HG03432 (cell line): Measurements from ENCODE around the gene OTULIN.

Experiments
- ATAC-seq: cut with Tn5 transposase; IDR thresholded peaks from one replicate; pipeline ENCODE4 v1.9.1; 2021; ENCODE audit warnings: mild to moderate bottlenecking, moderate library complexity; ENCODE audit not compliant: unreplicated experiment

OTULIN gene

DNA sequence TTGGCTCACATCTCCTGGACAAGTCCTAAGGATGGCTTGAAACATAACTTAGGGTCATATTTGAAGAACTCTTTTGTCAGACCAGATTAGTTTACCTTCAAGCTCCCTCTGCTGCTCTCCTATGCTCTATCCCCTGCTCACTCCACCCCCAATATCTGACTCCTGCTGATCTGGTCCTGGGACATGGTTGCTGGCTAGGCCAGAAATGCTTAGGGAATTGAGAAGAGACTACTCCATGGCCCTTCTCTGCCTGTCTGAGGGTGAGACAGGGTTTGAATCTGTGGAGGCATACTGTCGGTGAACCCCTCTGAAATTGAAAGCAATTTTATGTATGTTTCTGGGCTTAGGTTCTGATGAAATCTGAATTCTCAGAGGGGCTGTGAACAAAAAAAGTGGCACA, 3.3 kb downstream of the OTULIN start:
- ATAC-seq, result no peak

DNA sequence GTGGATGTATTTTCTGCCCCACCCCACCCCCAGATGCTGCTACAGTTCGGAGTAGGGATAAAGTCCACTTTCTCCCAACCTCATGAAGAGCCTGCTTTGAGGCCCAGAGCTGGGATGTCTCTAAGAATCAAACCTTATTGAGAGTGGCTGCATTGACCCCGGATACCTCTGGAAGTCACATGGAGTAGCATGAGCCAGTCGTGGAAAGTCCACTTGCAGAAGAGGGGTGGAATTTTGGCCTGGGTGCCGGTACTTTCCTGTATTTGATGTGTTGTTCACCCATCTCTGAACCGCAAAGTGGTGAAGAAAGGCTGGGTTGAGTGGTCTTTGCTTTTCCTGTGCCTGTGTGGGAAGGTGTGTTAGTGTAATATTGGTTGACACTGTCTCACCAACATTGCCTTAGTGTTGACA, 3.7 kb downstream of the OTULIN start:
- no peak for ATAC-seq

DNA sequence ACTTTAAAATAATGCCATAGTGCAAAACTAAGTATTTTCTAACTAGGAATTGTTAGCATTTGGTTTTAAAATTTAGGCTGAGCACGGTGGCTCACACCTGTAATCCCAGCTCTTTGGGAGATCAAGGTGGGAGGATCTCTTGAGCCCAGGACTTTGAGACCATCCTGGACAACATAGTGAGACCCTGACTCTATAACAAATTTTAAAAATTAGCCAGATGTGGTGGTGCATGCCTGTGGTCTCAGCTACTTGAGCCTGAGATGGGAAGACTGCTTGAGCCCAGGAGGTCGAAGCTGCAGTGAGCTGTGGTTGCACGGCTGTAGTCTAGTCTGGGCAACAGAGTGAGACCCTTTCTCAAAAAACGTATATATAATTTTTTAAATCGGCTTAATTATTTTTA, 4.9 kb downstream of the OTULIN start:
- no peak for ATAC-seq

DNA sequence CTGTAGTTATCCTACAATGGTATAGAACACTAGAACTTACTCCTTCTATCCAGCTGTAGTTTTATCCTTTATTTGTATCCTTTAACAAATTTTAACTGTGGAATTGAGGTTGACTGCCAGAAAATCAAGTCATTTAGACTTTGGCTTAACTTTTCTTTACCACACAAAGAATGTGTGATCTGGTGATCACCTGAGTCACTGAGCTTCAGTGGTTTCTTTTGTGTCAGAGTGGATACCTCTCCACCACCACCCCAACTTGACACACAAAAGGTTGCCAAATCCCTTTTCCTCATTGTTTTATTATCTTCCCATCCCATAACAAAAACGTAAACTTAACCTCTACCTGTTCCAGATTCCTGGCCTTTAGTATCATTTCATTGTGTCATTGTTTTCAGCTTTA, 5.5 kb downstream of the OTULIN start:
- ATAC-seq, result no peak

DNA sequence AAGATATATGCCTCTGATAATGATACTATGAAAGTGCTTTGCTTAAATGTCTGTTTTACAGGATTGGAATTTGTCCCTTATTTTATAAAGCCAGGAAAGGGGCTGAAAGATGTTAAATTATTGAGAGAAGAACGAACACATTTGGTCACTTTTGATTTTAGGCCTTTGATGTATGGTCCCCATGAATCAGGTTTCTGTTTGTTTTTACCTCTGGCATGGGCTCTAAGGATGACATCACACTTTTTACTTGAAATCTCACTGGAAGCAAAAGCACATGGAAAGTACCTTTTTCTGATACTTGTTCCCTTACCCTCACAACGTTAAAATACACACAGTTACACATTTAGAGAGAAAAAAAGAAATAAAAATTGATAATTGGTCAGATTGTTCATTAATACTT, 6.9 kb downstream of the OTULIN start:
- no peak for ATAC-seq

DNA sequence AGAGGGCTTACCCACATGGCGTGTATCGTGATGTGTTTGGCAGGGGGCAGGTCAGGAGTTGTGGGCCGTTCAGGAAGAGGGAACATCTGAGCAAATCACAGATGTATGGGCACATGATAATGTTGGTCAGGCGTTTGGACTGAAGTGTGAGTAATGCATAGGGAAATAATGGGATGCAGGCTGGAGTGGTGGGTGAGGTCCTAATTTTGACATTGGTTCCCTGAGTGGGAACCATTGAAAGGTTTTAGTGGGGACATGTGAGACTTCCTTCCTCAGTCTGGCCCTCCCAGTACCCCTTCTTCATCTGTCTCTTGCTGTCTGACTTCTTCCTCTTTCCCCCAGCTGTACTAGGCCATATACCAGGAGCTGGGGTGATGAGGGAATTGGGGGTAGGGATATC, 7.6 kb downstream of the OTULIN start:
- ATAC-seq, result no peak

DNA sequence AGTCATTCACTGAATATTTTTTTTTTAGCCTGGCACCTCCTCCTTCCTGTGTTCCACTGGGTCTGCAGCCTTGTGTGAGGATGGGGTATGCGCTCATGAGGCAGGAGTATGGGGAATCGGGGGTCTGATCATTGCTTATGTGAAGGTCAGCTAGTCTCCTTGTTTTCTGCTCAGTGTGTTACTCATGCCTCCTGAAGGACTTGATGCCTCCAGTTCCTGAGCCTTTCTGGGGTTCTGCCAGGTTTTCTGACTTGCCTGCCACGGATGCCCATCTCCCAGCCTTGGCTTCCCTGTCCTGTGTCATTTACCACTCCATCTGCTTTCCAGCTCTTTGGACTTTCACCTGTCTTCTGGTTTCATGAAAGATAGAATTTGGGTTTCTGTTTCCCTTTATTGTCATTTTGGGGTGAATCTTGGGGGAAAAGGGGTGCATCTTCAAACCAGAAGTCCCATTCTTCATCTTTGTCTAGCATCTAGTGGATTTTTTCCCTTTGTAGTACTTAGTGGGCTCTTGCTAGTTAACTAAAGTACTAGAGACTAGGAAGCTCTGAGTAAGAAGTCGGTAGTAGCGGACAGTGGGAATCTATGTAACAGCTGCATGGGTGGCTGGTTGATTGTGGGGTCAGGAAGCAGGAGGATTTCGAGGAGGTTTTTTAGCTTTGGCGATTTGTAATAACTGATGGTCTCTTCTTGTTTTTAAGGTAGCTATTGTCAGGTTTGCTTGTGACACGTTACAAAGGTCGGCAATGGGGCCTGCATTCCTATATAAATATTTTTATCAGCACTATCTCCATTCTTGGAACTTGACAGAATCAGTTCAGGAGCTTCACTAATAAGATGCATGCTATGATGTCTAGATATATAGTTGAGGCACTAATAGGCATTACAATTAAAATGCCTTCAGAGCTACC, 8.2 kb downstream of the OTULIN start:
- ATAC-seq, result no peak

DNA sequence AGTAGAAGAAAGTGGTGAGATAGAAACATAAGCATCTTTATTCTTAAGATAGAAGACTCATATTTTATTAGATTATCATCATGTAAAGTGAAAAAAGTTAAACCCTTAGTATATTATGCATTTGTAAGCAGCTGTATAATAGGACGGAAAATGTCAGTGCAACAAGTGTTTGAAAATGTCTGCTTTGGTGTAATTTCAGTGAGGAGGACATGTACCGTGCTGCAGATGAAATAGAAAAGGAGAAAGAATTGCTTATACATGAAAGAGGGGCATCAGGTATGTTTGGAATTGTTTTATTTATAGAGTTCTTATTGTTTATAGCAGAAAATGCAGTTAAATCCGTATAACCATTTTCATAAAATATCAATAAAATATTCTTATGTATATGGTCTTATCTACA, 8.9 kb downstream of the OTULIN start:
- no peak for ATAC-seq

DNA sequence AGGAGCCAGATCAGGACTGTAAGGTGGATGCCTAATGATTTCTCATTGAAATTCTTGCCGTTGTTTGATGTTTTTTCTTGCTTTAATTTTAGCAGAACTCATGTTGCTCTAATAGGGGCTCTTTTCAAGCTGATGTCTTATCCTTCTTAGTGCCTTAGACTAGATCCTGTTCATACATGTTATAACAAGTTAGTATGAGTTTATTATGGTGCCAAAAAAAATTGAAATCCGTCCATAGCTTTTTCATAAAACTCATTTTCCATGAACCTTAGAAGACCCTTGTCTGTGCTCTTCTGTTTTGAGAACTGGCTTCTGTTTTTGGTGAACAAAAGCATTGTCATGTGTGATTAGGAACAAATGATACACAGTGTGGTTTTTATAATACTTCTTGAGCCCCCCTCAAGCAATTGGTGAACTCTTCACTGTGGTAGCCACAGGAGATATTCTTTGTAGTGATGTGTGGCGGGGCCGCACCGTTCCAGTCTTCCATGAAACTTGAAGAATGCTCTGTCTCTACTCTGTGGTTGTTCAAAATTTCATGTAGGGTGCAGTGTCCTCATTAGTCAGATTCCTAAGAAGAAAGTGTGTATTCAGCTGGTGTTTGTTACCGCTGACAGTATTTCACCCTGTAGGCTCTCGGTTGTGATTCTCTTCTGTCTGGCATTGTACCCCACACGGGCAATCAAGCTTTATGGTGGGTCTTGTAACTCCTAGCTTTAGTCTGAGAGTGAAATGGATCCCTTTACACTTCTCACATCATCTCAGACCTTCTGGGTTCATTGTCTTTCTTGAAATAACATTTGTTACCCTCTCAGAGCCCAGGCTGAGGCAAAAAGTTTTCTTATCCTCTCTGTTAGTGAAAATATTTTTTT, 10.7 kb downstream of the OTULIN start:
- ATAC-seq, result peak; percentile 1

DNA sequence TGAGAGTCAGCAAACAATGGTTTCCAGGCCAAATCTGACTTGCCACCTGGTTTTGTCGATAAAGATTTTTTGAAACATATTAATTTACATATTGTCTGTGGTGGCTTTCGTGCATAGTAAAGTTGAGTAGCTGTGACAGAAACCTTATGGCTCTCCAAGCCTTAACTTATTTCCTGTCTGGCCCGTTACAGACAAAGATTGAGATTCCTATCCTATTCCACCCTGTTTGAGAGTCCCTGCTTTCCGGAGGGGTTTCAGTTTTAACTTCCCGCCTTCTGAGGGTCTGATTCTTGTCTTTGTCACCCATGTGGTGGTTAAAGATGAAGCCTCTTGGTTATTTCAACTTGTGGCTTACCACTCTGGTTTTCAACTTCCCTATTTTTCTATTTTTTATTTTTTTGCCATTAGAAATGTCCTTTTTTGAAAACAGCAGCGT, 11.4 kb downstream of the OTULIN start:
- ATAC-seq, result peak; percentile 53

DNA sequence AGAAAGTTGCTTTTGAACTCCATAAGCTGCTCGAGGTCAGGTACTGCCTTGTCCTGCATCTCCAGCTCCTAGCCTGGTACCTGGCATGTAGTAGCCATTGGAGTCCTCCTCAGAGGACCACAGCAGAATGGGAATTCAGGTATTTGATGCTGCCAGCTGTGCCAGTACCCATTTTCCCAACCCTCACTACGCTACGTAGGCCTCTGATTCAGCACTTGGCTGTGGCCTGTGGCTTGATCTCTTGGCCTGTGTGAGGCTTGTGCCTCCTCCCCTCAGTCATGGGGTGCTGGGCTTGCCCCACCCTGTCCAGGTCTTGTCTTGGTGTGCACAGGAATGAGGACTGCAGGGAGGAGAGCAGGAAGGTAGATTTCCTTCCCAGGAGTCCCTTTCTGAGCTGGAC, 11.8 kb downstream of the OTULIN start:
- peak; percentile 57 for ATAC-seq

DNA sequence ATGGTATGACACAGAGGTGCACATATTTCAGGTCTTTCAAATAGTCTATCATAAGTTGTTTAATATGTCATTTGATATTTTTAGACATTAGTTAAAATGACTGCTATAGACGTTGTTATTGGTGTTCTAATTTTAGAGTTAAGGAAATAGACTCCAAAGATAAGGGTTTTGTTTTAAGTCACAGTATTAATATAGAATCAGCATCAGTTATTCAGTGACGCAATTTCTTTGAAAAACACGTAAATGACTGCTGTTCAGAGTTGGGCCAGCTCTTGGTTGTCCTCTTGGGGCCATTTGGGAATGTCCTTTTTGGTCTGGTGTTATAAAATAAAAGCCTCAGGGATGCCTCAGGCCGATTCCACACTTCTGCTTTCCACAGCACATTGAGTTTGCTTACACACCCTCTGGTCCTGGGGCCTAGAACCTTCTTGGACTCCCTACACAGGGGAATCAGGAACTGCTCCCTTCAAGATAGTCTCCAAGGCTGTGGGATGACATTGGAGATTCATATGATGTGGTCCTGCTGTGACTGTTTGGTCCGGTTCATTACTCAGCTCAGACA, 14.3 kb downstream of the OTULIN start:
- ATAC-seq, result no peak

DNA sequence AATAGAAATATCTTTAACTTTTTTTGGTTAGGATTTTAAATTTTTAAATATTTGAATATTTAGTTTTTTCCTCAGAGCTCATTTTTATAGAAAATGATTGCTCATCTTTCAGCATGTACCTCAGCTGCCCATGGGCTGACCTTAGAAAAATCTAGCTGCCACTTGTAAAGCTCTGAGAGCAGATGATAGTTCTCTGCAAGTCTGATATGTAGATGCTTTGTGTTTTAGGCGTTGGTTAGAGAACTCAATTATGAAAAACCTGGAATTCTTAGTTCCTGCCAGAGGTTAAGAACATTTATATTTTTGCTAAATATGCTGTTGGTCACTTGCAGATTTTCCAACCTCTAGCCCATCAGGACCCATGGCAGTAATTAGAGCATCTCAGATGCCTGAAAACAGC, 15.1 kb downstream of the OTULIN start:
- ATAC-seq, result no peak

DNA sequence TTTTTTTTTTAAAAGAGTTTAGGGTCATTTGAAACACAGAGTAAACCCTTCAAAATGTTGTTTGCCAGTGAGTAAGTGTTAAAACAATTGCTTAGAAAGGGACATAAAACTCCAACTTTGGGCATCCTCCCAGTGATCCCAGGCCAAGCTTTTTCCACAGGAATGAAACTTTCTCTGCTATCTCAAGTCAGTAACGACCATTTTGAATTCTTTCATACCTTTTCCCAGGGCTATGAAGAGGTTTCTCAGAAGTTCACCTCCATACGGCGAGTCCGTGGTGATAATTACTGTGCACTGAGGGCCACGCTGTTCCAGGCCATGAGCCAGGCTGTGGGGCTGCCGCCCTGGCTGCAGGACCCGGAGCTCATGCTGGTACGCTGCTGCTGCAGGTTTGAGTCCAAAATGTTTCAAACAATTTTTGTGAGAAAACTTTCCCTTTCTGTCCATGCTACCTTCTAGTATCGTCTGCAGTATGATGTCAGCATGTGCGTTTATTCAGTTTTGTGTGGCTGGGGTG, 16.8 kb downstream of the OTULIN start:
- no peak for ATAC-seq

DNA sequence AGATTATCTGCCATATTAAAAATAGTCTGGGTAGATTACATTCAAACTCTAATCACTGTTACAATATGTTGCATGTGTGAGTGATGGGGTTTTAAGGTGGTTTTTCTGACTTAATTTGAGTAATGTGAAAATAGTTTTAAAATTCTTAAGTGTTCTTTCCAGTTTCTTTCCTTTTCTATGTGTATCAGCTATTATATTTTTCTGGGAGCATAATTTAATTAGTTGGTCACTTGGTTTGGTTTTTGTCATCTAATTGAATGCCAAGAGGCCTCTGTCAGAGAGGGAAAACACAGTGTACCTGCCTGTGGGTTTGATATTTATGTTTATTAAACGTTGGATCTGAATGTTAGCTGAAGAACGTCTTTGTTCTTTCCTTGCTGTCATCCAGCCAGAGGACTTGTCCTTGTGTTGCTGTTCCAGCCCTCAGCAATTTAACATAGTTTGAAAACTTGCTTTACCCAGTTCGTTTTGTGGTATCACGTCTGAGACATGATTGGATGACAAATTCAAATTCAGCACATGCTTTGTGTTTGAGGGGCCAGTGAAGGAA, 19.5 kb downstream of the OTULIN start:
- ATAC-seq, result no peak

DNA sequence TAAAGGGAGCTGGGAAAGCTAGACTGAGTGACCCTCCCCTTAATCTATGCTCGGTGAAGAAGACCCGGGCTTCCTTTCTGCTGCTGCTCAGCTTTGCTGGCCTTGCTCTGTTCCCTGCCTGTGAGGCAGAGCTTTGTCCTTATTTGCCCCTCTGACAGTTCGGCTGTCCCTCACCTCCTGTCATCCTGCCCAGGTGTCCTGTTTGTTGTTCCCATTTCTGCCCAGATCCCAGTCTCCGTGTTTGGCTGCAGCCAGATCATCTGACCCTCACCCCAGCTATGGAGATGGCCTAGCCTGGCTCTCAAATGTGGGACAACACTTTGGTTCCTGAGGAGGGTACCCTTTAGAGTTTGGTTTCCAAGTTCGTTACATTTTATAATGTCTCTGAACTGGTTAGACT, 20.2 kb downstream of the OTULIN start:
- ATAC-seq, result no peak

DNA sequence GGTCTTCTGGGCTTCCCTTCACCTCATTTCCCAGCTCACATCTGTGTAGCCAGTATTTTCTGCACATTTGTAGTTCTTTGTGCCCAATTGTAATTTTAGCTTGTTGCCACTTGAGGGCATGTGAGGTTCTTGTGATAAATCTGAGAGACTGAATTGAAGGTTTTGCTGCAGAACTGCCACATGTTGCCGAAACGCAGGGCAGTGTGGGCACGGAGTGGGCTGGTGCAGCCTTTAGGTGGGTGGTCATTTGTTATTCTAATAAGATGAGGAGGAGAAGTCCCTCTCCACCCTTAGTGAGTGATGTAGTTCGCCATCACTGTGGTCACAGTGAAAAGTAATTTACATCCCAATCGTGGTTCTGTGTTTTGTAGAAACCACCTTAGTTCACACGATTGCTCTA, 21.2 kb downstream of the OTULIN start:
- ATAC-seq, result peak; percentile 95

DNA sequence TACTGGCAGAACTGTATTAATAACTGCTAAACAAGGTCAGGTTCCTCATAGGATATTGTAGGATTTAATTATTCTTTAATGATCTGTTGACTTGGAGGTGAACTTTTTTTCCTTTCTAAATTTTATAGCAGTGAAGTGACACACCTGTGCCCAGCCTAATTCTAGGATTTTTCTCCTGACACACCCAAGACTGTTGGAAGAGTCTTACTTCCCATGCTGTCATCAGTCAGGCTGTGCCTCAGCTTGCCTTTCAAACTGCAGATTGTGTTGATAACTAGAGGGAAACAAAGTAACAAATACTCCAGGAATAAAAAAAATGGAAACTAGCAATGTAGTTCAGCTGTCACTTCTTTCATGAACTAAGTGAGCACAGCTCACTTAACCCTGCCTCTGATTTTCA, 22.0 kb downstream of the OTULIN start:
- no peak for ATAC-seq

DNA sequence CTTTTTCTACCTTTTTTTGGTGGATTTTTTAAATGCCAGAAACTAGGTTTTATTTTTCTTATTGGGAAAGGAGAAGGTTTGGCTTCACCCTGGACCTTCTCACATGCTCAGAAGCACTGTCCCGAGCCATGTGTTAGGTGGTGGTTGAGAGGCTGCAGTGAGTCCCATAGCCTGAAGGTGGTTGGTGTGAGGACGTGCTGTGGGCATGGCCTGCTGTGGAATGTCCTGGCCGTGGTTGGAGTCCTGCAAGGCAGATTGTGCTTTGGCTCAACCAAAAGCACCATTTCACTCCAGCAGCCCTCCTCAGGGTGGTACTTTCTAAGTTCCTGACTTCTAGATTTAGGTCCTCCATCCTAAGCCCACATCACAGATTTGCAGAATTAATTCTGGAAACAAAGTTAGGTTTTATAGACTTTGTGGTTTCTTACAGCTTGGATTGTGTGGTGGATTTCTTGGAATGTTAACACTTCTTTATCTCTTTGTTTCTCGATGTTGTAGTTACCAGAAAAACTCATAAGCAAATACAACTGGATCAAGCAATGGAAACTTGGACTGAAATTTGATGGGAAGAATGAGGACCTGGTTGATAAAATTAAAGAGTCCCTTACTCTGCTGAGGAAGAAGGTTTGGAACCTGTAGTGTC, 22.6 kb downstream of the OTULIN start:
- no peak for ATAC-seq

DNA sequence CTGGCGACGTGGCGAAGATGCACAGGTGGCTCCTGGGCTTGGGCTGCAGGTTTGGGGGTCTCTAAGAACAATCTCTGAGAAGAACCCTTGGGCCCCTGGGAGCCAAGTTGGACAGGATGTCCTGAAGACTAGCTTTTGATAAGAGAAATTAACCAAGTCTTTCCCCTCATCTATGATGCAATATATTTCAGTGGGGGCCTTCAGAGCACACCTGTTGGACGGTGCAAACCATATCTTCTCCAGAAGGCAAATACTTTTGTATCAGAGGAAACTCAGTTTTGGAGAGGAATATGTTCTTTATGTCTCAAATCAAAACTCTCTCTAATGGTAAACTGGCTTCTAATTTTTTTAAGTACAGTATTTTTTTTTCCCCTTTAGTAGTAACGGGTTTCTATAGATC, 28.6 kb downstream of the OTULIN start:
- ATAC-seq, result no peak

DNA sequence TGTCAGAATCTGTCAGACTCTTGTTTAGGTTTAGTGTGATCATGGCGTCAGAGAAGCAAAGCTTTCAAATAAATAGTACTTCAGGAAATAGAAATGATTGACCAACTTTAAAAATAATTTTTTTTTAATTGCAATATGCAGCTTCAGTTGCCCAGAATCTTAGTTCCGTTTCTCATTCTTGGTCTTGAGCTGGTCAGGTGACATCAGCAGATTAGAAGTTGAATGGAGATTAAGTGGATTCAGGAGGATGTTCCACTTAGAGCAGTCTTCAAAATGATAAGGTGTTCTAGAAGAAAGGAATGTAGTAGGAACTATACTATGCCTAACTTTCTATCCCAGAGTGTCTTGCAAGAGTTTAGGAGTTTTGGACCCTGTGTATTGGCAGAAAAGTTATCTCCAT, 30.6 kb downstream of the OTULIN start:
- no peak for ATAC-seq
